ENCODE results near the gene ACTL8.
A peak's percentile ranks its signal among the peaks of the same experiment; 100 is the strongest.

Gene ACTL8

GRCh38 chr1:17734609-17735008 lies 20.5 kb upstream of the ACTL8 start:
- Histone ChIP-seq H3K27me3 (ENCODE audit: insufficient read depth, insufficient read length) (no peaks in the 10 kb centered on the region), H3K9me3 (ENCODE audit: insufficient read depth, low read length) (no peaks in the 10 kb centered on the region), H3K4me3 (ENCODE audit: insufficient read length, low read depth) (no peak overlapping the region), H3K9ac (ENCODE audit: insufficient read length, low read depth) (no peak overlapping the region), H3K4me1 (ENCODE audit: insufficient read depth, insufficient read length) (peaks cover 21% of the 10 kb centered on the region), H3K36me3 (ENCODE audit: insufficient read depth, insufficient read length, low read length) (no peaks in the 10 kb centered on the region)
- no peak for DNase-seq (ENCODE audit: low read depth, low spot score)
- TF ChIP-seq SUZ12 (IDR thresholded peaks at IDR 0.05; ENCODE audit: extremely low read depth, insufficient read depth, insufficient read length) (no peak), ZNF274 (IDR thresholded peaks at IDR 0.05; ENCODE audit: low read depth, low read length) (no peak), YY1 (IDR thresholded peaks at IDR 0.05; ENCODE audit: insufficient read depth, insufficient read length) (no peak)

DNA sequence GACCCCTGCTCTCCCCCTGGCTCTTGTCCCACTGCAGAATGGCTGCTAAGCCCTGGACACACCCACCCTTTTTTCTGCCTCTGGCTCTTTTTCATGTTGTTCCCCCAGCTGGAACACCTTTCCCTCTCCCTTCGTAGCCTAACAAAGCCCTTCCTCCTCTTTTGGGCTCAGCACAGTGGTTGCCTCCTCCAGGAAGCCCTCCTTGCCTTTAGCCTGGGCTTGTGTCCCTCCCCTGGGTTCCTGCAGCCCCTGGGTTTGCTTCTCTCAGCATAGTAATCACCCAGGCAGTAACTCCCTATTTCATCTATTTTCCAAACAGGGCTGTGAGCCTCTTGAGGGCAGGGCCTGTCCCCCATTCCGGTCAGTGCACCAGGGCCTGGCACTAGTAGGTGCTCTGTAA lies 19.8 kb upstream of the ACTL8 start:
- TF ChIP-seq SUZ12 (IDR thresholded peaks at IDR 0.05; ENCODE audit: extremely low read depth, insufficient read depth, insufficient read length) (no peak), ZNF274 (IDR thresholded peaks at IDR 0.05; ENCODE audit: low read depth, low read length) (no peak), YY1 (IDR thresholded peaks at IDR 0.05; ENCODE audit: insufficient read depth, insufficient read length) (no peak)
- Histone ChIP-seq H3K9ac (ENCODE audit: insufficient read length, low read depth) (peak overlapping the region; percentile 32), H3K4me1 (ENCODE audit: insufficient read depth, insufficient read length) (peaks cover 17% of the 10 kb centered on the region), H3K9me3 (ENCODE audit: insufficient read depth, low read length) (no peaks in the 10 kb centered on the region), H3K27me3 (ENCODE audit: insufficient read depth, insufficient read length) (no peaks in the 10 kb centered on the region), H3K36me3 (ENCODE audit: insufficient read depth, insufficient read length, low read length) (no peaks in the 10 kb centered on the region), H3K4me3 (ENCODE audit: insufficient read length, low read depth) (no peak overlapping the region)
- no peak for DNase-seq (ENCODE audit: low read depth, low spot score)

DNA sequence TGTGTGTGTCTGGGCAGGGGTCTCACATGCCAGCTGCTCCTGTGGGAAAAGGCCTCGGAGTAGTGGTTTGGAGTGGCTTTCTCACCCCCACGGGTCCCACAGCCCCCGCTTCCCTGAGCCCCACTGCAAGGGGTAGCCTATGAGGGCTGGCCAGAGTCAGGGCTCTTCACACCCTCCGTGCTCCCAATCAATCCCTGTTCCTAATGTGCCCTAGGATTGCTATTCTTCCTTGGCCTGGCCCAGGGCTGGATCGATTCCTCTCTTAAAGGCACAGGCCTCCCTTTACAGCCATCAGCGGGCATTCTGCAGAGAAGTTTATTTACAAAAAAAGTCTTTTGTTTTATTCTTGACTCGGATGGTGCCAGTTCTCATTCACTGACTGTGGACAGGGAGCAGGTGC lies 19.3 kb upstream of the ACTL8 start:
- no peaks in the 10 kb centered on the region for H3K27me3 ChIP-seq (ENCODE audit: insufficient read depth, insufficient read length)
- peaks cover 17% of the 10 kb centered on the region for H3K4me1 ChIP-seq (ENCODE audit: insufficient read depth, insufficient read length)
- H3K9ac ChIP-seq (ENCODE audit: insufficient read length, low read depth): peak overlapping the region; percentile 32
- DNase-seq (ENCODE audit: low read depth, low spot score): no peak
- no peaks in the 10 kb centered on the region for H3K9me3 ChIP-seq (ENCODE audit: insufficient read depth, low read length)
- H3K4me3 ChIP-seq (ENCODE audit: insufficient read length, low read depth): no peak overlapping the region
- no peaks in the 10 kb centered on the region for H3K36me3 ChIP-seq (ENCODE audit: insufficient read depth, insufficient read length, low read length)
- TF ChIP-seq SUZ12 (IDR thresholded peaks at IDR 0.05; ENCODE audit: extremely low read depth, insufficient read depth, insufficient read length) (no peak), YY1 (IDR thresholded peaks at IDR 0.05; ENCODE audit: insufficient read depth, insufficient read length) (no peak), ZNF274 (IDR thresholded peaks at IDR 0.05; ENCODE audit: low read depth, low read length) (no peak)

DNA sequence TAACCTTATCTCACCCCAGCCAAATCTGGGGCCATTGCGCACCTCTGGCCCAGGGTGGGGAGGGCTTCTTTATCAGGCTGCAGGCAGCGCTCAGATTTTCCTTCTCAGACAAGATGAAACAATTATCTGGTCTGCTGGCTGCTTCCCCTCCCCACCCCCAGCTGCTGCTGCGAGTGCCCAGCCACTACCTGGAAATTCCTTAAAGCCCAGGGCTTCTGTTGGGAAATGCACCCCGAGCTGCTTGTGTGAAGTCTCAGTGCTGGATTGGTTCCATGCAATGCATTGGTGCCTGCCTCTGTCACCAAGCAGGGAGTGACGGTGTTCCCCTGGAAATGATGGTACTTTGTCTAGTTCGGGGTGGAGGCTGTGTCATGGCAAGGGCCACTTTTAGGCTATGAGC lies 18.5 kb upstream of the ACTL8 start:
- no peak for TF ChIP-seq SUZ12 (IDR thresholded peaks at IDR 0.05; ENCODE audit: extremely low read depth, insufficient read depth, insufficient read length)
- H3K4me1 ChIP-seq (ENCODE audit: insufficient read depth, insufficient read length): peaks cover 17% of the 10 kb centered on the region
- H3K9me3 ChIP-seq (ENCODE audit: insufficient read depth, low read length): no peaks in the 10 kb centered on the region
- no peak overlapping the region for H3K4me3 ChIP-seq (ENCODE audit: insufficient read length, low read depth)
- no peaks in the 10 kb centered on the region for H3K27me3 ChIP-seq (ENCODE audit: insufficient read depth, insufficient read length)
- no peaks in the 10 kb centered on the region for H3K36me3 ChIP-seq (ENCODE audit: insufficient read depth, insufficient read length, low read length)
- DNase-seq (ENCODE audit: low read depth, low spot score): no peak
- H3K9ac ChIP-seq (ENCODE audit: insufficient read length, low read depth): no peak overlapping the region

DNA sequence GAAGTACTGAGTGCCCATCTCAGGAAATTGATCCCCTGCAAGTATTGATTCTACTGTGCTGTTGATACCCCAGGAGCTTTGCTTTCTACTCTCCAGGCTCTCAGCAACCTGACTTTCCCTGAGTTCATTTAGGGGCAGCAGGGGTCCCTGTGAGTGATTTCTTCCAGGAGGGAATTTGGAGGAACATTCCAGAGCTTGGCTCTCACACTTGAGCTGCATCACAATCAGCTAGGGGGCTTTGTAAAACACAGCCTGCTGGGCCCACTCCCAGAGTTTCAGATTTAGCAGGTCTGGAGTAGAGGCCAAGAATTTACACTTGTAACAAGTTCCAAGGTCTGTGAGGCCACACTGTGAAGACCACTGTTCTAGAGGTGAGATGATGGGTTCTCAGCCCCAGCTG lies 16.1 kb upstream of the ACTL8 start:
- Histone ChIP-seq H3K4me1 (ENCODE audit: insufficient read depth, insufficient read length) (peaks cover 17% of the 10 kb centered on the region), H3K9ac (ENCODE audit: insufficient read length, low read depth) (no peak overlapping the region), H3K9me3 (ENCODE audit: insufficient read depth, low read length) (no peaks in the 10 kb centered on the region), H3K4me3 (ENCODE audit: insufficient read length, low read depth) (no peak overlapping the region), H3K36me3 (ENCODE audit: insufficient read depth, insufficient read length, low read length) (no peaks in the 10 kb centered on the region), H3K27me3 (ENCODE audit: insufficient read depth, insufficient read length) (no peaks in the 10 kb centered on the region)
- TF ChIP-seq YY1 (IDR thresholded peaks at IDR 0.05; ENCODE audit: insufficient read depth, insufficient read length): no peak
- no peak for TF ChIP-seq SUZ12 (IDR thresholded peaks at IDR 0.05; ENCODE audit: extremely low read depth, insufficient read depth, insufficient read length)
- no peak for TF ChIP-seq ZNF274 (IDR thresholded peaks at IDR 0.05; ENCODE audit: low read depth, low read length)
- DNase-seq (ENCODE audit: low read depth, low spot score): peak; percentile 70

DNA sequence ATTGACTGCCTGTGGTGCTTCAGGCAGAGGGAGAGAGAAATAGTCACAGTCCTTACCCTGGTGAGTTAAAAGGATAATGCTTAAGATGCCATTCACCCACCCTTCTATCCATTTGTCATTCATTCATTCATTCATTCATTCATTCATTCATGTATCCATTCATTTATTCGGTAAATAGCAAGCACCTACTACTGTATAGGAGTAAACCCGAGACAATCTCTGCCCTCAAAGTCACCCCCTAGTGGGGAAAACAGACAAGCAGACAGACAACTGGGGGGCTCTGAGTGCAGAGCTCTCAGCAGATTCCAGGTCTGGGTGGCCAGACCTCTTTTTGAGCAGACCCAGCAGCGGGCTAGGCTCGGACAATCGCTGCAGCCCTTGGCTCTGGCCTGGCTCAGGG lies 14.1 kb upstream of the ACTL8 start:
- no peaks in the 10 kb centered on the region for H3K36me3 ChIP-seq (ENCODE audit: insufficient read depth, insufficient read length, low read length)
- DNase-seq (ENCODE audit: low read depth, low spot score): no peak
- no peak for TF ChIP-seq SUZ12 (IDR thresholded peaks at IDR 0.05; ENCODE audit: extremely low read depth, insufficient read depth, insufficient read length)
- no peak for TF ChIP-seq YY1 (IDR thresholded peaks at IDR 0.05; ENCODE audit: insufficient read depth, insufficient read length)
- no peak for TF ChIP-seq ZNF274 (IDR thresholded peaks at IDR 0.05; ENCODE audit: low read depth, low read length)

GRCh38 chr1:17742583-17742982 lies 12.6 kb upstream of the ACTL8 start:
- DNase-seq (ENCODE audit: low read depth, low spot score): no peak
- Histone ChIP-seq H3K9ac (ENCODE audit: insufficient read length, low read depth) (no peak overlapping the region), H3K4me3 (ENCODE audit: insufficient read length, low read depth) (no peak overlapping the region), H3K27me3 (ENCODE audit: insufficient read depth, insufficient read length) (no peaks in the 10 kb centered on the region), H3K36me3 (ENCODE audit: insufficient read depth, insufficient read length, low read length) (no peaks in the 10 kb centered on the region), H3K9me3 (ENCODE audit: insufficient read depth, low read length) (no peaks in the 10 kb centered on the region), H3K4me1 (ENCODE audit: insufficient read depth, insufficient read length) (peaks cover 4% of the 10 kb centered on the region)
- TF ChIP-seq YY1 (IDR thresholded peaks at IDR 0.05; ENCODE audit: insufficient read depth, insufficient read length) (no peak), SUZ12 (IDR thresholded peaks at IDR 0.05; ENCODE audit: extremely low read depth, insufficient read depth, insufficient read length) (no peak), ZNF274 (IDR thresholded peaks at IDR 0.05; ENCODE audit: low read depth, low read length) (no peak)

More for the DNA sequence above, 14.1 kb upstream of the ACTL8 start:
- H3K4me1 ChIP-seq (ENCODE audit: insufficient read depth, insufficient read length): peaks cover 11% of the 10 kb centered on the region
- no peak overlapping the region for H3K9ac ChIP-seq (ENCODE audit: insufficient read length, low read depth)
- no peak overlapping the region for H3K4me3 ChIP-seq (ENCODE audit: insufficient read length, low read depth)
- no peaks in the 10 kb centered on the region for H3K27me3 ChIP-seq (ENCODE audit: insufficient read depth, insufficient read length)
- H3K9me3 ChIP-seq (ENCODE audit: insufficient read depth, low read length): no peaks in the 10 kb centered on the region

Data from NT2/D1 (cell line).